Activated naive CD4-positive, alpha-beta T cell treated with Interleukin-2 at 50 U/mL for 16 hours (primary cell): Measurements from ENCODE around the gene ZBTB26.
"Not testable (repeated sequence)": the region's sequence is repeated elsewhere in the genome, so short reads cannot be mapped to it uniquely, and the experiment has no call there.

Source experiments
- DNase-seq: peaks from one replicate; pipeline ENCODE4 v3.0.0-alpha.2; 2020

Gene ZBTB26

DNA sequence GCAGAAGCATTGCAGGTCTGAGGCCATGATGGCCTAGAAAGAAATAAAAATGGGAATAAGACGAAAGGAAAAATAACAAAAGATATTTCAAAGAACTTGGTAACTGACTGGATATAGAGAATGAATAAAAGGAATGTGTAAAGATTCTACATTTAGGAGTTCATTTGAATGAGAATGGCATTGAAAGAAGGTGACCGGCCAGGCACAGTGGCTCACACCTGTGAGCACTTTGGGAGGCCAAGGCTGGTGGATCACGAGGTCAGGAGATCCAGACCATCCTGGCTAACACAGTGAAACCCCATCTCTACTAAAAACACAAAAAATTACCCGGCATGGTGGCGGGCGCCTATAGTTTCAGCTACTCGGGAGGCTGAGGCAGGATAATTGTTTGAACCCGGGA, 8.6 kb downstream of the ZBTB26 start:
- DNase-seq = no peak

DNA sequence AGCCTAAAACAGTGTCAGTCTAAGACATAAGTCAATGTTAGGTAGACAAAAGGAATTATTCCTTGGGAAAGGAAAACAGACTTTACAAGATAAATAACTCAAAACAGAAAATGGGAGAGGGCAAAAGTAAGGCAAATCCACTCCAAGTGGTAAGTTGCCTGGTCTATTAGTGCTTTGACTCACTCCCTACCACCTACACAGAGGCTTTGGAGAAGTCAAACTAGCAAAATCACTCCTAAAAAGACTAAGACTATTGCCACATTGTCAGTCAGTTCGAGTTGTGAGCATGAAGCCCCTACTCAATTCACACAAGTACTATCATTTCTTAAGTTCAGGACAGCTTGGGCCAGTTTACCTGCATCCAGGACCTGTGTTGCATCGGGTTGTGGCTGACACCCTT, 13.0 kb downstream of the ZBTB26 start:
- DNase-seq = no peak

DNA sequence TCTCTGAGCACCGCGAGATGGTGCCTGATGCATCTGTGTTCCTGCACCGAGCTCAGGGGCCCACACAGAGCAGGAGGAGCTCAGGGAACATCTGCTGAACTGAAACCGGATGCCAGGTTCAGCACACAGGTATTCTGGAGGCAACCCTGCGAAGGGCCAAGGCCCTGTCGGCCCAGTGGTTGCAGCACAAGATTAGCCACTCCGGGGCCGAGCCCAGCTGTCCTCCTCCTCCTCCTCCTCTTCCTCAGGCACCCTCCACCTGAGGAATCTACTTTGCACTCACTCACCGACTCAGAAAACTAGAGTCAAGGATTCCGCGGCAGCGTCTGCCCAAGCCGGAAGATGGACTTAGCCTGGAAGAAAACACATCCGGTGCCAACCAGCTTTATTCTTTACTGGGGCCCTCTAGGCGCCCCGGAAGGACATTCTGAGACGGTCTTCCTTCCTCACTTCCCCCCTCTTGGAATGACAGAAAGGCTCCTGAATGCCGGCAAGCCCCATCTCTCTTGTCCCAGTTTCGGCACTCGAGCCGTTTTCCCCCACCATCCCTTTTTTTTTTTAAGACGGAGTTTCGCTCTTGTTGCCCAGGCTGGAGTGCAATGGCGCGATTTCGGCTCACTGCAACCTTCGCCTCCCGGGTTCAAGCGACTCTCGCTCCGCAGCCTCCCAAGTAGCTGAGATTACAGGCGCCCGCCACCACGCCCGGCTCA, 18.2 kb downstream of the ZBTB26 start, which contains the start of gene ZBTB6:
ZBTB6 (minus strand) TSS at position 360 of the 710 bp plus-strand sequence. CDS start 1,251 bp downstream, outside the sequence.
- peak; percentile 75 for DNase-seq

DNA sequence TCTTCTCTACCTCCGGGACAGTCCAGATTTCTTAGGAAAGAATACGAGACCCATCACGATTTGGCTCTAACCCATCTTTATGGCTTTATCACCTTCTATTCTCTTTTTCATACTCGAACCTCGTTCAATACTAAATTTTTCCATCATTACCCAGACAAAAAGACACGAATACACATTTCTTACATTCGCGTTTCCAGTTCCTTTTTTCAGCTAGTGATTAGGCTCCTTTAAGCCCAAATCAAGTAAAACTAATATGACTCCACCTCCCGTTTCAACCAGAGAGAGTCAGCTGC, 18.7 kb downstream of the ZBTB26 start:
- DNase-seq = no peak

DNA sequence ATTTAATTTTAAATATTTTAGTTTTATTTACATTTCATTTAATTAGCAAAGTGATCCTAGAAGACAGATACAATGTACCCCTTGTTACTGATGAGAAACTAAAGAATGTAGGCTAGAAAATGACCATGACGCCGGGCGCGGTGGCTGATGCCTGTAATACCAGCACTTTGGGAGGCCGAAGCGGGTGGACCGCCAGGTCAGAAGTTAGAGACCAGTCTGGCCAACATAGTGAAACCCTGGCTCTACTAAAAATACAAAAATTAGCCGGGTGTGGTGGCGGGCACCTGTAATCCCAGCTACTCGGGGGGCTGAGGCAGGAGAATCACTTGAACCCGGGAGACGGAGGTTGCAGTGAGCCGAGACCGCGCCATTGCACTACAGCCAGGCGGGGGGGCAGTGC, 25.2 kb downstream of the ZBTB26 start:
- DNase-seq = not testable (repeated sequence)

DNA sequence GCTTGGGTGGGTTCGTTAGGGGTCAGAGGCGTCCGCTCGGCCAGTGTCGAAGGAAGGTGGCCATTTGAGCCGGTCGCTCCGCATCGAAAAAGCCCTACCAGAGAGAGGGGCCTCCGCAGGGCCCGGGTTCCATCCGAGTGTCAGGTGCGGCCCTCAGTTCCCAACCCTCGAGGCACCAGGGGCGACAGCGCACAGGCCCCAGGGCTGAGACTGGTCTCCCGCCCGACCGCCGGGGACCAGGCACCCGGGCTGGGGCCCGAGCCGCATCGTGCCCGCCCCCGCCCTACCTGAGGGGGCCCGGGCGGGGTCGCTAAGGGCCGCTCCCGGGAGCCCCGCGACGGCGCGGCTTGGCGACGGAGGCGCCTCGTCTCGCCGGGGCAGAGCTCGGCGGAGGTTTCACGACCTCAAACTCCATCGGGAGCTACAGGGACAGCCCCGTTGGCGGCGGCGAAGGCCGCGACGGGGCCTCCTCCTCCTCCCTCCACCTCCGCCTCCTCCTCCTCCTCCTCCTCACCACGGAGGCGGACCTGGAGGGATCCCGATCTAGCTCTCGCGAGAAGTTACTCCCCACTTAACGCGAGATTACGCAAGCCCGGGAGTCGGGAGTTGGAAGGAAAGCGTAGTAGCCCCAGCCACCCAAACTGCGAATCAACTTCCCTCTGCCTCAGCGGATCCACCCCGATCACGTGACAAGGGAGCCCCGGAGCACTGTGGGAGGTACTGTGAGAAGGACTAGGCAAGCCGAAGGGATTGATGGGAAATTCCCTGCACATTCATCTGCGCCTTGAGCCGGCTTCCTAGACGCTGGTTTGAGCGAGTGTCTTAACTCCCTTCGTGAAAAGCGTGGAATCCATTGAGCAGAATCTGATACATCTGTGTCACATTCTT, 26.2 kb downstream of the ZBTB26 start, which contains the start of gene RC3H2:
RC3H2 (minus strand) TSS at position 537 of the 888 bp plus-strand sequence. CDS start 7,850 bp downstream, outside the sequence.
- peak; percentile 95 for DNase-seq

DNA sequence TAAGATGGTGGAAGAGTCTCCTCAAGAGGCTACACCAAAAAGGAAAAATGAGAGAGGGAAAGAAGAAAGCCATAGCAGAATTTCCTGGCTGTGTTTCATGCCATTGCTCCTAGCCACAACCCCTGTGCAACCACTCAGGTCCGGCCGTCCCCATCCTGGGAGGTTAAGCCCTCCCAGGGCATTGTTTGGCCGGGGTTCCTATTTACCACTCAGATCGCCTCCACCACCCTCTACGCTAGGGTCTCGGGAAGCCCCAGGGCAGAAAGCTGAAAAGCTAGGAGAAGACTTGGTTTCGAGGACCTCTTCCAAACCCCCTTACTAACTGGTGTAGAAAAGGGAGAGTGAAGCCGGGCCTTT, 26.9 kb downstream of the ZBTB26 start:
- DNase-seq = peak; percentile 35

DNA sequence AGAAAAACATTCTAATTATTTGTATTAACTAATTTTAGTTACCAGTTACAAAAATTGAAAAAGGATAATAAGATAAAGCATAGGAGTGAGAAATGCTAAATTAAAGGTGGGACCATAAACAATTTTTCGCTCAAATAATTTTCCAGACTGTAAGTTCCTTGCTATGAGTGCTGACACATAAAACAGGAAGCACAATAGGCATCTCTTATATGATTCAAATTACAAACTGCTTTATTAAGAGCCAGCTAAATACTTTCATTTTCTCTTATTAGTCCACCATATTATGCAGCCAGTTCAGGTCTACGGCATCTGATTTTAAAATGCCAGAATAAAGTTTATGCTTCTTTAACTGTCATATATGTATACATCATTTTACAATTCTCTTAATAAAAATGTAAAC, 30.5 kb downstream of the ZBTB26 start:
- no peak for DNase-seq

DNA sequence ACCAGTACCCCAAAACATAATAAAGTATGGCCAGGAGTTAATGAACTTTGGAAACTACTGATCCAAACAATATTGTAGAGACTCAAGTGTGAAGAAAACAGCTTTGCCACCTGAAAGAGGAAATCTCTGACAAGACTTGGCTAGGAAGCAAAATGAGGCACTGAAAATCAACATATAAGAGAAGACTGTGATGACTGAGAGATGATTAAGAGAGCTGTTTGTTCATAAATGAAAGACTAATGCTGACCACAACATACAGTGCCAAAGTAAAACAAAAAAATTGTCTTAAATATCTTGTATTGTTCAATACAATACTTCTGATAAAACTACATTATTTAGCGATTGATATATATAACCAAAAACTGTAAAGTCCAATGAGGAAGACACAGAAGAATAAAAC, 33.3 kb downstream of the ZBTB26 start:
- no peak for DNase-seq

DNA sequence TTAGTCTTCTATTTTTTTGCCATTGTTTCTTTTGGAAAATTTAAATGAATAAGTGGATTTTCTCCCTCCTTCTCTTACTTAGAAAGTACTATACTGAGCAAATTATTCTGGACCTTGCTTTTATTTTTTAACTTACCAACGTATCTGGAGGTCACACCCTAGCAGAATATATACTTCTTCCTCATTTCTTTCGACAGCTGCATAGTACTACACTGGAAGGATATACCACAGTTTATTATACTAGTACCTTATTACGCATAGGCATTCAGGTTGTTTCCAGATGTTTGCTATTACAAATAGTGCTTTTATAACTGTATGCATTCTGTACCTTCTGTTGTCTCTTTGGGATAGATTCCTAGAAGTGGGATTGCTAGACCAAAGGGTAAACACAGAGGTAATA, 42.8 kb downstream of the ZBTB26 start:
- DNase-seq = no peak

DNA sequence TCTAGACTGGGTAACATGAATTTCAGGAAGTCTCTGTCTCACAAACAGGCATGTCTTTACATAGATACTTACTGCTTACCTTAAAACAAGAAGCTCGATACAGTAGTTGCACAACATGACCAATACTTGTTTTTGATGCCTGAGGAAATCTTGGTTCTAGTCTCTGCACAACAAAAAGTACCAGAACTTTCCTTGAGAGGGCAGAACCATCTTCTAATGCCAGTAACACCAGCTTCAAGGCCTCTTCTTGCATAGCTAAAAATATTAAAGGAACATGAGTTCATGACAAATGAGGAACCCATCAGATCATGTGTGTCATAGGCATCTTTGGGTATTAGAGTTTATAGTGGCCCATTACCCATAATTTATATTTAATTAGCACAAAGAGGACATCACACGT, 48.2 kb downstream of the ZBTB26 start:
- no peak for DNase-seq

DNA sequence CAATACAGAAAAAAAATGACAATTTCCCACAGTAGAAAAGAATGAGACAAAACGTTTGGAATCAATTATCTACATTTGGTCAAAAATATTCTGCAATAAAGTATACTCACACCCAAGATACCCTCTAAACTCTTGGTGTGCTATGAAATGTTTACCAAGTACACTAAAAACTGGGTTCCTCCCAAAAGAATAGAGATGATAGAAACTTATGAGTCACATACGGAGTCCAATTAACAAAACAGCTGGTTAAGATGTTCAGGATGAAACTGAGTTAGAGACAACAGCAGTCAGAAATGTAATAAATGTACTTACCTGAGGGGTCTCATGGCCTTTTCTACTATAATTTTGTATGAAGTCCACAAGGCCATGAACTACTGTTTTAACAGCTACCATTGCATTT, 51.9 kb downstream of the ZBTB26 start:
- DNase-seq = no peak

DNA sequence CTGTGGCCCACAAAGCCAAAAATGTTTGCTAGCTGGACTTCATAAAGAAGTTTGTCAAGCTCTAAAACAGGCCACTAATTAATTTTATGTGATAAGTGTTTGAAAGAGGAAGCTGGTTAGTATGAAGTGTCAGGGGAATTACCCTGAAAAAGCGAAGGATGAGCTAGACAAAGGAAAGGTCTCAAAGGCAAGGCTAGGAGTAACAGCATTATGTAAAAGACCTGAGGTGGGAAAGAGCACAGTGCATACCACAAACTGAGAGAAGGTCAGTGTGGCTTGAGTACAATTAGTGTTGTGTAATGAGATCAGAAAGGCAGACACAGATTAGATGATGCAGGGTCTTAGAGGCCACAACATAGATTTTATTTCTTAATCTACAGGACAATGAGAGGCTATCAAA, 55.8 kb downstream of the ZBTB26 start:
- no peak for DNase-seq

DNA sequence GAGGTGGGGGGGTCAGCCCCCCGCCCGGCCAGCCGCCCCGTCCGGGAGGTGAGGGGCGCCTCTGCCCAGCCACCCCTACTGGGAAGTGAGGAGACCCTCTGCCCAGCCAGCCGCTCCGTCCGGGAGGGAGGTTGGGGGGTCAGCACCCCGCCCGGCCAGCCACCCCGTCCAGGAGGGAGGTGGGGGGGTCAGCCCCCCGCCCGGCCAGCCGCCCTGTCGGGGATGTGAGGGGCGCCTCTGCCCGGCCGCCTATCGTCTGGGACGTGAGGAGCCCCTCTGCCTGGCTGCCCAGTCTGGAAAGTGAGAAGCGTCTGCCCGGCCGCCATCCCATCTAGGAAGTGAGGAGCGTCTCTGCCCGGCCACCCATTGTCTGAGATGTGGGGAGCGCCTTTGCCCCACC, 64.0 kb downstream of the ZBTB26 start:
- DNase-seq = not testable (repeated sequence)

DNA sequence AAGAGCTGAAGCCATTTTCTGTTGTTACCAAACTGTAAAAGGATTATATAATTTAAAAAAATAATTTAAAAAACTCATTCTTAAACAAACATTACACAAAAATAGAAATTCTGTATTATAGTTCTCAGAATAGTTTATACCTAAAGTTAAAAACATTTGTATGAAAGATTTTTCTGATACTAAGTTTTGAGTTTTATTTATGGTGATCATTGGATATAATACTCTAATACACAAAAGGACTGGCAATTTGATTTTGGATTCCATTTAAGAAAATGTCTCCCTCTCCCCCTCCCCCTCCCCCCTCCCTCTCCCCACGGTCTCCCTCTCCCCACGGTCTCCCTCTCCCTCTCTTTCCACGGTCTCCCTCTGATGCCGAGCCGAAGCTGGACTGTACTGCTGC, 65.2 kb downstream of the ZBTB26 start:
- DNase-seq = no peak
